HG03571 (cell line): ENCODE data around the gene SNRNP27.
"Not testable (repeated sequence)": the region's sequence is repeated elsewhere in the genome, so short reads cannot be mapped to it uniquely, and the experiment has no call there.

Source experiments
- ATAC-seq: cut with Tn5 transposase; IDR thresholded peaks from one replicate; pipeline ENCODE4 v1.9.1; 2021; ENCODE audit not compliant: unreplicated experiment

Gene SNRNP27

GRCh38 chr2:69945441-69945840 is 51.7 kb downstream of the SNRNP27 start:
- no peak for ATAC-seq

GRCh38 chr2:69945941-69946340 is 52.2 kb downstream of the SNRNP27 start:
- no peak for ATAC-seq

GRCh38 chr2:69946351-69947324 is 52.9 kb downstream of the SNRNP27 start:
- peak; percentile 87 for ATAC-seq

- no peak for ATAC-seq
These were observed 53.7 kb downstream of the SNRNP27 start for GRCh38 chr2:69947325-69947931.

GRCh38 chr2:69948032-69948962 is 54.5 kb downstream of the SNRNP27 start:
- ATAC-seq, result no peak

GRCh38 chr2:69948963-69949645 is 55.3 kb downstream of the SNRNP27 start:
- no peak for ATAC-seq

GRCh38 chr2:69950241-69950640 is 56.5 kb downstream of the SNRNP27 start:
- ATAC-seq, result no peak

- not testable (repeated sequence) for ATAC-seq
These were observed 56.9 kb downstream of the SNRNP27 start for GRCh38 chr2:69950671-69951070.

GRCh38 chr2:69952336-69953115 is 58.8 kb downstream of the SNRNP27 start:
- ATAC-seq, result no peak

- no peak for ATAC-seq
These were observed 60.3 kb downstream of the SNRNP27 start for GRCh38 chr2:69954084-69954483.
